ENCODE data around the gene AATK.

GRCh38 chr17:81176666-81177065, 10.6 kb upstream of the AATK start:
- TF ChIP-seq EZH2 (IDR thresholded peaks at IDR 0.05; ENCODE audit: borderline replicate concordance, low read length) (no peak), CTCF (conservative IDR thresholded peaks at IDR 0.05 in 1 of 2, IDR thresholded peaks at IDR 0.05 in 1 of 2; ENCODE audit: extremely low read depth in 1 of 2, insufficient read depth in 1 of 2, low read depth in 1 of 2, low read length in 2 of 2) (no peak)
